ENCODE data around the gene ZNF598. TPM values are rescaled to one million over a fixed set of nuclear protein-coding genes. Genes with fewer than 3 reads are reported as not detected.

ZNF598 gene
- 31.3 TPM for polyA plus RNA-seq (2013, experiment 1 of 2; ENCODE audit: insufficient read length)
- 32.7 TPM for polyA plus RNA-seq (2013, experiment 2 of 2; ENCODE audit: insufficient read length)

DNA sequence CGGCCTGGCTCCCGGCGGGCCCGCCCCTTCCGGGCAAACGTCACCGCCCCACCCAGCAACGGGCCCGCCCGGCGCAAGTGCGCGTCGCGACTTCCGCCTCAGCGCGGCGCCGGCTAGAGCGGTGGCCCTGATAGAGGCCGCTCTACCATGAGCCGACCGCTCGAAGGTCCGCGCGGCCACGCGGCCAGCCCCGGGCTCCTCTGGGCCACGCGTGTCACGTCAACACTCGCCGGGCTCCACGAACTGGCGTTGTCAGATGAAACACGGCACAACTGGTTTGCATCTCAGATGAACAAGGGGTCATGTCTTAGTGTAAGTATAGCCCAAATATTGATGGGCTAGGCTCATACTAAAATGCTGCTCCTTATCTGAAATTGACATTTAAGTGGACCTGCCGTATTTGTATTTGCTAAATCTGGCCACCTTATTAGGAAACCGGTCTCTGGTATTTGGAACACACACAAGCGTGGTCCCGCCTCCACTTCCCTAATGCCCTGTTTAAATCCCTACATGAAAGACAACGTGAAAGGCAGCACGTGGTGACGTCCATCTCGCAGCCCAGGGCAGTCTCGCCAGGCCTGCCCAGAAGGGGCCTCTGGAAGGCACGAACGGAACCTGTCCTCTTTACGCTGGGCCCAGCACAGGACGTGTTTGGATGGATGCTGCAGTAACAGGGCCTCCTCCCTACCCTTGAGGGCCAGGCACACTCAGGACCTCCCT, at the start of gene ZNF598:
TSS of gene ZNF598 (minus strand) at position 31 of the 720 bp plus-strand sequence.
- DNase-seq = peak; percentile 90

DNA sequence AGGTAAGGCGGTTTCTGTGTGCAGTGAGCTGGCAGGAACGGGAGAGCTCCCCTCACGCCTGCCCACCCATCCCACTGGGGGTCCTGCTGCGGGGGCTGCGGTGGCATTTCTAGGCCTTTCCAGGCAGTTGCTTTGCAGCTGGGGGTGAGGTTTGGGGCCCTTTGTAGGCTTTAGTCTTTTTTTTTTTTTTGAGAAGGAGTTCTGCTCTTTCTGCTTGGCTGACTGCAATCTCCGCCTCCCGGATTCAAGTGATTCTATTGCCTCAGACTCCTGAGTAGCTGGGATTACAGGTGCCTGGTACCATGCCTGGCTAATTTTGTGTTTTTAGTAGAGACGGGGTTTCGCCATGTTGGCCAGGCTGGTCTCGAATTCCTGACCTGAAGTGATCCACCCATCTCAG, 49.3 kb upstream of the ZNF598 start:
- no peak for DNase-seq

DNA sequence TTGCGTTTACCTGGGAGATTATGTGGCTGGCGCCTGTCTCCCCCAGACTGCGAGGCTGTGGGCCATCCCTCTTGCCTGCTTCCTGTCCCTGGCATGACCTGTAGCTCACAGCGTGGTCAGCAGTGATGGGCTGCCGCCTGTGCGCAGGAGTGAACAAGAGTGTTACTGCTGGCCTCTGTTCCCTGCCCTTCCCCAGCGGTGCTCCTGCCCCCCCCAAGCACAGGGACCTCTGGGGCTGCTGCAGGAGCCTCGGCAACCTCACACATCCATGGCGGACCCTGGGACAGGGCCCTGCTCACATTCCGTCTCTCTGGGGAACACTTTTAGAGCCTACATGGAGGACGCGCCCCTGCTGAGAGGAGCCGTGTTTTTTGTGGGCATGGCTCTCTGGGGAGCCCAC, 48.8 kb upstream of the ZNF598 start:
- DNase-seq = no peak

DNA sequence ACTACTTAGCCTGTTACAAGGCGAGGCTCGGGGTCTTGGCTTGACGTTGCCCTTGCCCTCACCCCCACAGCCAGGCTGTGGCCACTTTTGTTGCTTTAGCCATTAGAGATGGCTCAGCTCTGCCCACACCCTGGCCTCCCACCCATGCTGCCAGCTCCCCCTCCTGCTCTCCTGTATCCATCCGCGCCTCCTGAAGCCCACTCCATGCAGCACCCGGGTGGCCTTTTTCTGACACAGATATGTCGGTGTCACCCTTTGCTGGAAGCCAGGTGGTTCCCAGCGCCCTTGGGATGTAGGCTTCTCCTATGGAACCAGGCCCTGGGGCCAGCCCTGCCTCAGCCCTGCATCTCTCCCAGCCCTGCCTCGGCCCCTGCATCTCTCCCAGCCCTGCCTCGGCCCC, 47.8 kb upstream of the ZNF598 start:
- DNase-seq = no peak

DNA sequence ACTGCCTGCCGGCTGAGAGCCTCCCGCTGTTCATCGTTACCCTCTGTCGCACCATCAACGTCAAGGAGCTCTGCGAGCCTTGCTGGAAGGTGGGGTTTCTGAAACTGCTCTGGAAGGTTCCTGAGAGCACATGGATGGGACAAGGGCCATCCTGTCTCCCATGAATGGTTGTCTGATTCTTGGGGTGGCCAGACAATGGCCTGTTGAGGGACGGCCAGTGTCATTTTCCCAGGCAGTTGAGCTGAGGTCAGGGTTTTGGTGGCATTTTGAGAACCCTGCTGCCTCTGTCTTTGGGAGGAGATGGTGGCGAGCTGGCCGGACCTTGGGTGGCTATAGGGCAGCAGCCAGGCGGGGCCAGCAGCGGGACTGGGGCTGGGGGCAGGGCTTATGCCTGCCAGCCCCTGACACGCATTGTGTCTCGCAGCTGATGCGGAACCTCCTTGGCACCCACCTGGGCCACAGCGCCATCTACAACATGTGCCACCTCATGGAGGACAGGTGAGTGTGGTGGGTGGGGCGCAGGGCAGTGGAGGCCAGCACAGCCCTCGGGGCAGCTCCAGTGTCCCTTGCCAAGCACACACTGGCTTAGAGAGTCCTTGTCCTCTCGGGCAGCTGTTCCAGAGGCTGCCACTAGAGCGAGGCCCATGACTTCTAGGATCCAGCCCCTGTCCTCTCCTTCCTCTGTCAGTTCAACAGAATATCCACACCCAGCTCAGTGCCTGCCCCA, 47.2 kb upstream of the ZNF598 start:
- DNase-seq = no peak

DNA sequence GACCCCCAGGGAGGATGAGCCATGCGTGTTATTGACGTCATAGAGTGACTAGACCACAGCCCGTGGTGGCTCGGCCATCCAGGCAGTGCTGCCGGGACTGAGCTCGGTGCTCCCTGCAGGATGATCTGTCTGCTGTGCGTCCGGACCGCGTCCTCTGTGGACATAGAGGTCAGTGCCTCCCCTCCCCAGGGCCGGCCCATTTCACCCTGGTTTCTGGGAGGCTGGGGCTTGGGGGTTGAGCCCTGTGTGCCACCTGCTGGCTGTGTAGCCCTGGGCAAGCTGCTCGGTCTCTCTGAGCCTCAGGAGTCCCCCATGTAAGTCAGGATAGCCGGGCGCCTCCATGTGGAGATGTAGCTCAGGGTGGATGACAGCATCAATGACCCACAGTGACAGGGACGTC, 46.5 kb upstream of the ZNF598 start:
- no peak for DNase-seq

DNA sequence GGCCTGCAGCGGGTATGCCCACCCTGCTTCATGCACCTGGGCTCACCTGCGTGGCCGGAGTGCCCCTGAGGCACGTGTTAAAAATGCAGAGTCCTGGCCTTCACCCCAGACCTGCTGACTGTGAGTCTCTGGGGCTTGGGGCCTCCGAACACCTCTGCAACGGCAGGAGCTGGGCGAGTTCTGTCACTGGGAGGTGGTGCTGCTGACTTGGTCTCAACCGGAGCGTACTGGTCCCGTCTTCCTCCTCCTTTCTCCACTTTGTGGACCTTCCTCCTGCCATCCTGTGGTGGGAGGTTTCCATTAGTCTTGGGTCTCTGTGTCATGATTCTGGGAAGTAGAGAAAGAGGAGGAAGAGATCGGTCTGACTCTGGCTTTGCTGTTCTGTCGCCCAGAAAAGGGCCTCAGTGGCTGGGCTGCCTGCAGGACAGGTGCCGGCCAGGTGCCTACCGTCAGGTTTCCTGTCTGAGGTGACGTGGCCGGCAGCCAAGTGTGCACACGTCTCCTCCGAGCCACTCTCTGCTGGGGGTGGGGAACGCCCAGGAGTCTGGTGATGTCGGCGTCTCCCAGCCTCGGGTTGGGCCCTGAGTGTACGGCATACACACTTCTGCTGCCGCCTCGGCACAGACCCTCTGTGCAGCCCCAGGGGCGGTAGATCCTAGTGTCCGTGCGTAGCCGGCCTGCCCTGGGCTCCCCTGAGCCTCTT, 45.1 kb upstream of the ZNF598 start:
- DNase-seq = no peak

DNA sequence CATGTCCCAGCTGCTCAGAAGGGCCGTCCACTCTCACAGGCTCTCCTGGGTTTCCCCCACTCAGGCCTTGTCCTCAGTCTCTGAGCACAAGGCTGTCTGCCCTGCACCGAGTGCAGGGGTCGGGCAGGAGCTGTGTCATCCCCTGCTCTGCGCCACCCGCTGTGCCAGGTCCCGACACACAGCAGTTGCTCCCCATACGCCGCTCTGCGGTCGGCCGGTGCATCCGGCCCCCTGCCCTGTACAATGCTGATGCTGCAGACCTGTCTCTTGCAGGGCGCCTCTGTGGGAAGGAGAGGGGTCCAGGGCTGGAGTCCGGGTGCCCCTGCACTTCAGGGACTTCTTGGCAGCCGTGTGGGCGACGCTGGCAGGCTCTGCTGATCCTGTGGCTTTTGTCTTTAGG, 44.3 kb upstream of the ZNF598 start:
- no peak for DNase-seq

DNA sequence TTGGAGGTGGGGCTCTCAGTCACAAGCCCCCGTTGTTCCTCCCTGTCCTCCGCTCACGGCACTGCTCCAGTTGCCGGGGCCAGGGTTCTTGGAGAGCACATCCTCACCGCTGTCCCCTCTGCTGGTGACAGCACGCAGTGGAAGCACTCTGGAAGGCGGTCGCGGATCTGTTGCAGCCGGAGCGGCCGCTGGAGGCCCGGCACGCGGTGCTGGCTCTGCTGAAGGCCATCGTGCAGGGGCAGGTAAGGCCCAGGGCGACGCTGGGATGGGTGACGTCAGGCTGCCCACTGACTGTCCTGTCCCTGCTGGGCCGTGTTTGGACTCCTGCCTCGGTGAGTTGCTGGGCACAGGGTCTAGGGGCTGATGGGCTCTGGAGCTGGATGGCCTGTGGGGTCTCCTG, 43.6 kb upstream of the ZNF598 start:
- no peak for DNase-seq

DNA sequence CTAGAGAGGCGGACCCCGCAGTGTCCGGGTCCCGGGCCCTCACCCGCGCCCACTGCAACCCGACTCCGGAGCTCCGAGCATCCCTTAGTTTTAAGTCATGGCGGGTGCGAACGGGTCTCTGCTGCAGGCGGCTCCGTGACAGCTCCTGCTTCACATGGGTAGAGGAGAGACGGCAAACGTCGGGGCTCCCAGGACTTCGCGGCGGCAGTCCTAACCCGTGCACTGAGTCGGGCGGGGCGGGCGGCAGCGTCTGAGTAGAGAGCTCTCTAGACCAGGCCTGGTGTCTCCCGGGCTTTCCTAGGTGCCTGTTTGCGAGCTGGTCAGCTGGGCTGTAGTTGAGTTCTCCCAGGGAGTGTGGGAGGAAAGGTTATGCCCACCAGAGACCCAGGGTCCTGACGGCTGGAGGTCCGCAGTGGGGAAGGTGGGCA, 38.5 kb upstream of the ZNF598 start:
- no peak for DNase-seq

DNA sequence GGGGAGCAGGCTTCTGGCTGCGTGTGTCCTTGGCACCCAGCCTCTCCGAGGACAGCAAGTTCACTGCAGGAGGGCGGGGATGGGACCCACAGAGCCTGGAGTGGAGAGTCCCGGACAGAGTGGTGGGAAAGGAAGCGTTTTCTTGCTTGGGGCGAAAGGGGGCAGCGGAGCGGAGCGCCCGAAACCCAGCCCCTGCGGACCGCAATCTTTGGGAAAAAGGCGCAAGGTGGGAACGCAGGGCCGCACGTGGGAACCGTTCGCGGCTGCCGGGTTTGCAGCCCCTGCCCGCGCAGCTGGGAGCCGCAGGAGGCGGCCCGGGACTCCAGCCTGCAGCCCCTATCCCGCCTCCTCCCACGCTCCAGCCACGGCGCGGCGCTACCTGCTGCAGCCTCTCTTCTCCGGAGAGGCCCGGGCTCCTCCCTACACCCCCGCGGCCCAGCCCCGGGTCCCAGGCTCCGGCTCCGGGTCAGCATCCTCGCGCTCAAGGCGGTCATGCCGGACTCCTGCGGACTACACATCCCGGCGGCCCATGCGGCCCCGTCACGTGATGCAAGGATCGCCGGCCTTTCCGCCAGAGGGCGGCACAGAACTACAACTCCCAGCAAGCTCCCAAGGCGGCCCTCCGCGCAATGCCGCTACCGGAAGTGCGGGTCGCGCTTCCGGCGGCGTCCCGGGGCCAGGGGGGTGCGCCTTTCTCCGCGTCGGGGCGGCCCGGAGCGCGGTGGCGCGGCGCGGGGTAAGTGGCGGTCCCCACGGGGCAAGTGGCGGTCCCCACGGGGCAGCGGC, 37.9 kb upstream of the ZNF598 start, which contains the start of the genes NTHL1 and TSC2:
TSS of gene NTHL1 (minus strand) at position 505 of the 786 bp plus-strand sequence. CDS start at position 494, 11 bp downstream.
TSS of gene TSC2 (plus strand) at position 656 of the 786 bp plus-strand sequence. CDS start 631 bp downstream, outside the sequence.
- DNase-seq = peak; percentile 93

DNA sequence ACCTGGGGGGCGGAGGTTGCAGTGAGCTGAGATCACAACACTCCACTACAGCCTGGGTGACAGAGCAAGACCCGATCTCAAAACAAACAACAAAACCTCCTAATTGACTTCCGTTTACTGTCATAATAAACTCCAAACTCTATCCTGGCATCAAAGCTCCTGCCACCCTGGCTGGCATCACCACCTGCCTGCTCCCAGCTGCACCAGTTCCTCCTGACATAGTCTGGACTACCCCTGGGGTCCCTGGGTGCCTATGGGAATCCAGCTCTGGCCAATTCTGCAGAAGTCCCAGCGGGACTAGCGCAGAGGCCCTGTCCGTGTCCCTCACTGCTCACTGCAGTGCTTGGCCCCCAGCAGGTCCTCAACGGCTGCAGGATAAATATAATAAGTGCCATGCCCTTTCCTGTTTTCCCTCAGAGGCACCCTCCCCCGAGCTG, 37.3 kb upstream of the ZNF598 start:
- no peak for DNase-seq

DNA sequence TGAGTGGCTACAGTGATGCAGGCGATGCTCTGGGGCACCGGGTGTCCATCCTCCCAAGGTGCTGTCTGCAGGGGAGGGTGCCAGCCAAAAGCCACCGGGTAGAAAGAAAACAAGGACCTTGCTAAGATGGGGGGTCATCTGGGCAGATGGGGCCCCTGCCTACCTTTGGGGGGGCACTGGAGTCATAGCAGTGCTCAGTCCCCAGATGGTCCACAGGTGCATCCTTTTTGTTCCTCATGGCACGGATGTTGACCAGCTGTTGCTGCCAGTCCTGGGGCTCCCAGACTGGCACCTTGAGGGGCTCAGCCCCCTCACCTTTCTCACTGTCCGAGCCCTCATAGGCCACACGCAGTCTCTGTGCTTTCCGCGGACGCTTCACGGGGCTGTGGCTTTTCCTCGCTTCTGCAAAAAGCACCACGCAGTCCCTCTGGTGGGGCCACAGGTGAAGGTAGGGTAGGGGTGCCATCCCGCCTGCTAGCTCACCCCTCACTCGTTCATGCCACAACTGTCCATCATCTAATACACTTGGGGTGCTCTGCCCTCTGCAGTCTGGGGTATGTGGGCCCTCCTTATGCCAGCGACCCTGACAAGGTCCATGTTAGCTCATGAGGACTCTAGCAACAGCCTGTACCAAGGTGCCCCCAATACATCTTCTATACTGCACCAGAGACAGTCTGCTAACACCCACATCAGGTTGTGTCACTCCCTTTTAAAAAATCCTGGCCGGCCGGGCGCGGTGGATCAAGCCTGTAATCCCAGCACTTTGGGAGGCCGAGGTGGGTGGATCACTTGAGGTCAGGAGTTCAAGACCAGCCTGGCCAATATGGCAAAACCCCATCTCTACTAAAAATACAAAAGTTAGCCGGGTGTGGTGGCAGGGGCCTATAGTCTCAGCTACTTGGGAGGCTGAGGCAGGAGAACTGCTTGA, 36.6 kb upstream of the ZNF598 start:
- DNase-seq = no peak

DNA sequence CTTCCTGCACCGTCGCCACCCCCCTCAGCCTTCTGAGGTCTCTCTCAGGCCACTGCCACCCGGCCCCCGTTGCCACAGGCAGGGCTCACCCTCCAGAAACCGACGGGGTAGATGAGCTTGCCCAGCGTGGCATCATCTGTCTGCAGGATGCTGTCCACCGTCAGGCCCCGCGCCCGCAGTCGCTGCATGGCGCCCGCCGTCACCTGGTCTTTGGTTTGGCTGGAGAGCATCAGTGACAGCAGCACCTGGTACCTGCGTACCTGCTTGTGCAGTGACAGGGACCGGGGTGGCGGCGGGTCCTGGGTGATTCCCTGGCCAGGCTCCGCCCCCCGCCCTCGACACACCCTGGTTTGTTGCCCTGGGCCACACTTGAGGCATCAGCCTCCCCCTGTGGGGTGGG, 34.9 kb upstream of the ZNF598 start:
- DNase-seq = no peak

DNA sequence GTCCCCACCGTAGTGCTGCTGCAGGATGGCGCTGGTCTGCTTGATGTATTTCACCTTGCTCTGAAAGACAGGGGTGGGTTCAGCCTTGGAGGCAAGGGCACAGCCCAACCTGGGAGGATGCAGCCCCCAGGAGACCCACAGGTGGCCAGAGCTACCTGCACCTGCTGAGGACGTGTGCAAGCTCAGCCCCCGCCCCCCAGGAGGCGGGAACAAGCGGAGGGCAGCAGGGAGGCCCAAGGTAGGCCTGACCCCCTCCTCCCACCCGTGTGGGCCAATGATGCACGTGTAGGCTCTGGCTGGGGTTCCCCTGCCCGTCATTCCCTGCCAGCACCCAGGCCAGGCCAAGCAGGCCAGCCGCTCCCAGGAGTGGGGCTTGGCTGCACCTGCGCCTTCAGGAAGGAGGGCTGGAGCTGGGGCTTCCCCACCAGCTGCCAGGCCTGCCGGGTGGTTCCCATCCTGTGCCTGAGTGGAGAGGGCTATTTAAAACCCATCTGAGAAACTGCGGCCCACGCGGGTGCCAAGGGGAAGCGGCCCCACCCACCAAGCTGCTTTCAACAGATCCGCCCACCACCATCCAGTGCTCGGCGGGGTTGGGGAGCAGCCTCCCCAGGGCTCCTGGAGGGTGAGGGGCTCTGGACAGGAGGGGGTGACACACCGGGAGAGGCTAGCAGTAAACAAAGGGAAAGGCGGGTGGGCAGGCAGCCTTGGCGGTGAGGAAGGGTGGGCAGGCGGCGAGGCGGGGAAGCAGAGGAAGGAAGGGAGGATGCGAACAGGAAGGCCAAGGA, 34.2 kb upstream of the ZNF598 start:
- no peak for DNase-seq

DNA sequence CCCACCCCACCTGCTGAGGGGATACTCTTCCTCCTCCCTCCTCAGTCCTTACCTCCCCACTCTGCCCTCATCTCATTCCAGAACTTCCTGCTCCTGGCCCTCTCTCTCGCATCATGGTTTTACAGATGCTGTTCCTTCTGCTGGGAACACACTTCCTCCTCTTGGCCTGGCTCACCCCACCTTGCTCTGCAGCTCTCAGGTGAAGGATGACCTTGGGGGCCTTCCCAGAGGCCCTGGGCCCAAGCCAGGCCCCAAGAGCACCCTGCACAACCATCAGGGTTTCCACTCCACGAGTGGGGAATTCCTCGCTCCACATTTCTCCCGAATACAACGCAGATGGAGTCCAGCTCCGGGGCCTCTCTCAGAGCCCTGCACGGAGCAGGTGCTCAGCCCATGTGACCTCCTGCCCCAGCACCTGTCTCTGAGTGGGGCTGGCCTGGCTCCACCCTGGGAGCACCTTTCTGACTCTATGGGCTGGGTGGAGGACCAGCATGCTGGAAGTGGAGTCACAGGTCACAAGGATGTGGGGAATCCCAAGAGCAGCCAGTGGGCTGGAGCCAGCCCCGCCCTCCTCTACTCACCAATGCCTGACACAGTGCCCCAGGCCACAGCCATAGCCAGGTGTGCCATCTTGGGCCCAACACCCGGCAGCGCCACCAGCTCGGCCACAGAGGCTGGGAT, 33.5 kb upstream of the ZNF598 start:
- no peak for DNase-seq

DNA sequence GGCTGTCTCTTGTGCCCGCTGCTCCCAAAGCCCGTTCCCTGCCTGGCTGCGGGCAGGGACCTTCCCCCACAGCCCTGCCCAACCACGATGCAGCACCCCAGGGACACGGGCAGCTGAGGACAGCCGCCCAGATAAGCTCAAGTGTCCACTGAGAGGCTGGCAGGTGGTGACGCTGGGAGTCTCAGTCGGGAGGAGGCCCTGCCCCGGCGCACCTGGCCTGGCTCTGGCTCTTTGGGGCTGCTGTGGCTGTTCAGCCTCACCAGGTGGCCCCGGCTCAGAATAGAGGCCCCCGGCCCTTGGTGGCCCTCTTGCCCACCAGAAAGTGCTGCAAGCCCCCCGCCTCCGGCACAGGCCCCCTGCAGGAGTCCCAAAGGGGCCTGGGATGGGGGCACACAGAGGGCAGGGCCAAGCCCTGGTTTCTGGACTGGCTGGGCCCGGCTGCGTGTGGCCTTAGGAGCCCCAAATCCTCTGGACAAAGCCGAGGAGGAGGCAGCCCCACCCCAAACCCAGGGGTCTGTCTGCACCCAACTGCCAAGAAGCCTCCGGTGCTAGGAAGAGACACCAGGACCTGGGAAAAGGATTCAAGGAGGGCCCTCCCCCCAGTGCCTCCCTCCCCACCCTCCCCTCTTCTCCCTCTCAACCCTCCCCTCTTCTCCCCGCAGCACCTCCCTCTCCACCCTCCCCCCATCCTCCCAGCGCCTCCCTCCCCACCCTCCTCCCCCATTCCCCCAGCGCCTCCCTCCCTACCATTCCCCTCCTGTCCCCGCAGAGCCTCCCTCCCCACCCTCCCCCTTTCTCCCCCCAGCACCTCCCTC, 32.8 kb upstream of the ZNF598 start:
- no peak for DNase-seq

DNA sequence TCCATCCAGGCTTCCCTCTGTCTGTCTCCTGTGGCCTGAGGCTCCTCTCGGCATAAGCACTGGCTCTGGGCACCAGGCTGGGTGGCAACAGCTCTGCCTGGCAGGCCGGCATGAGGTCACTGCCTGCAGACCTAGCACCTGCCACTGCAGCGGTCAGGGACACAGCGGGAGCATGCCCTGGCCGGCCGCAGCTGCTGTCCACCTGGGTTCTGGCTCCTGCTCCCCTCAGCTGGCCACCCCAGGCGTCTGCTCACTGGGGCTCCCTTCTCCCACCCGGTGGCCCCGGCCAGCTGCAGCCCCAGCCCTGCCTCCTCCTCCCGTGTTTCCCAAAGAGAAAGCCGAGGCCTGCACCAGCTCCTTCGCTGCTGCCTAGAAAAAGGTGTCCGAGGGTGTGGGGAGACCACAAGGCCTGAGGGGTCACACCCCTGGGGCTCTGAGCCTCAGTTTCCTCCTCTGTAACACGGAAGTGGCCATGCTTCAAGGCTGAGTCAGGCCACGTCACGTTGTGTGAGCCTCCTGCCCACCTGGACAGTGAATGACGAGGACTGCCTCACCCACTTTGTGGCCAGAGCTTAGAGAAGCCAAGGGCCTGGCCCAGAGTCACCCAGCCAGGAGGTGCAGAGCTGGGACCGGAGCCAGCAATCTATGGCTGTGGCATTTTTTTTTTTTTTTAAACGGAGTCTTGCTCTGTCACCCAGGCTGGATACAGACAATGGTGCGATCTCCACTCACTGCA, 31.3 kb upstream of the ZNF598 start:
- no peak for DNase-seq

Data from fibroblast of skin of abdomen (primary cell).